ENCODE data around the gene SNX12.
A peak's percentile ranks its signal among the peaks of the same experiment; 100 is the strongest.

The SNX12 gene

GRCh38 chrX:71070531-71070930 lies 2.4 kb upstream of the SNX12 start:
- no peaks in the 10 kb centered on the region for H4K20me1 ChIP-seq (ENCODE audit: insufficient read depth, low read length)
- H3K9me3 ChIP-seq (replicated peaks; ENCODE audit: insufficient read depth, low read length) = no peaks in the 10 kb centered on the region
- H3K27ac ChIP-seq (ENCODE audit: low read length) = no peak overlapping the region
- no peak for TF ChIP-seq CTCF (IDR thresholded peaks at IDR 0.05; ENCODE audit: low read length)
- no peak for TF ChIP-seq EZH2phosphoT487 (IDR thresholded peaks at IDR 0.05; ENCODE audit: low read length)
- no peak for TF ChIP-seq EZH2 (optimal IDR thresholded peaks at IDR 0.05; ENCODE audit: low read depth, low read length)
- no peak overlapping the region for H3K9ac ChIP-seq (ENCODE audit: low read length)
- no peak overlapping the region for H2AFZ ChIP-seq (ENCODE audit: low read length)
- no peak overlapping the region for H3K4me2 ChIP-seq (ENCODE audit: low read depth, low read length)
- no peaks in the 10 kb centered on the region for H3K27me3 ChIP-seq (replicated peaks; ENCODE audit: insufficient read depth, low read length)
- peaks cover 24% of the 10 kb centered on the region for H3K79me2 ChIP-seq (ENCODE audit: low read length)
- no peaks in the 10 kb centered on the region for H3K9me2 ChIP-seq (replicated peaks; ENCODE audit: insufficient read depth, low read length)
- 0 out of 2 replicates have a peak, but pooled peaks cover 5% of the 10 kb centered on the region for H3K4me1 ChIP-seq (ENCODE audit: low read length)
- peaks cover 4% of the 10 kb centered on the region; the same call in 1 of the 2 replicates for H3F3A ChIP-seq (ENCODE audit: insufficient read depth, low read length)
- H3K36me3 ChIP-seq (replicated peaks; ENCODE audit: insufficient read depth, low read length) = no peaks in the 10 kb centered on the region
- H3K4me3 ChIP-seq (ENCODE audit: low read length) = no peak overlapping the region
- DNase-seq = no peak

GRCh38 chrX:71067712-71068043 lies 456 bp downstream of the SNX12 start:
- no peaks in the 10 kb centered on the region for H3K9me2 ChIP-seq (replicated peaks; ENCODE audit: insufficient read depth, low read length)
- H4K20me1 ChIP-seq (ENCODE audit: insufficient read depth, low read length) = no peaks in the 10 kb centered on the region
- peaks cover 4% of the 10 kb centered on the region; the same call in 1 of the 2 replicates for H3F3A ChIP-seq (ENCODE audit: insufficient read depth, low read length)
- no peak for DNase-seq
- peak overlapping the region; percentile 62 for H3K9ac ChIP-seq (ENCODE audit: low read length)
- no peaks in the 10 kb centered on the region for H3K9me3 ChIP-seq (replicated peaks; ENCODE audit: insufficient read depth, low read length)
- no peaks in the 10 kb centered on the region for H3K36me3 ChIP-seq (replicated peaks; ENCODE audit: insufficient read depth, low read length)
- peak overlapping the region; percentile 85 for H3K4me3 ChIP-seq (ENCODE audit: low read length)
- TF ChIP-seq EZH2phosphoT487 (IDR thresholded peaks at IDR 0.05; ENCODE audit: low read length) (no peak), EZH2 (optimal IDR thresholded peaks at IDR 0.05; ENCODE audit: low read depth, low read length) (no peak), CTCF (IDR thresholded peaks at IDR 0.05; ENCODE audit: low read length) (no peak)
- H3K27ac ChIP-seq (ENCODE audit: low read length) = peak overlapping the region; percentile 54; the same call in 1 of the 2 replicates
- H2AFZ ChIP-seq (ENCODE audit: low read length) = peak overlapping the region; percentile 58
- H3K79me2 ChIP-seq (ENCODE audit: low read length) = peaks cover 33% of the 10 kb centered on the region
- no peaks in the 10 kb centered on the region for H3K27me3 ChIP-seq (replicated peaks; ENCODE audit: insufficient read depth, low read length)
- peak overlapping the region; percentile 59; the same call in 1 of the 2 replicates for H3K4me2 ChIP-seq (ENCODE audit: low read depth, low read length)
- H3K4me1 ChIP-seq (ENCODE audit: low read length) = 0 out of 2 replicates have a peak, but pooled peaks cover 5% of the 10 kb centered on the region

- Histone ChIP-seq H4K20me1 (ENCODE audit: insufficient read depth, low read length) (no peaks in the 10 kb centered on the region), H3K27ac (ENCODE audit: low read length) (no peak overlapping the region), H2AFZ (ENCODE audit: low read length) (no peak overlapping the region; the same call in 1 of the 2 replicates), H3K9me3 (replicated peaks; ENCODE audit: insufficient read depth, low read length) (no peaks in the 10 kb centered on the region), H3K4me3 (ENCODE audit: low read length) (peak overlapping the region; percentile 85), H3K9me2 (replicated peaks; ENCODE audit: insufficient read depth, low read length) (no peaks in the 10 kb centered on the region), H3K9ac (ENCODE audit: low read length) (peak overlapping the region; percentile 62; the same call in 1 of the 2 replicates), H3K4me2 (ENCODE audit: low read depth, low read length) (peak overlapping the region; percentile 59), H3K36me3 (replicated peaks; ENCODE audit: insufficient read depth, low read length) (no peaks in the 10 kb centered on the region), H3K27me3 (replicated peaks; ENCODE audit: insufficient read depth, low read length) (no peaks in the 10 kb centered on the region), H3K4me1 (ENCODE audit: low read length) (0 out of 2 replicates have a peak, but pooled peaks cover 5% of the 10 kb centered on the region), H3K79me2 (ENCODE audit: low read length) (peaks cover 33% of the 10 kb centered on the region), H3F3A (ENCODE audit: insufficient read depth, low read length) (peaks cover 4% of the 10 kb centered on the region; the same call in 1 of the 2 replicates)
- no peak for DNase-seq
- TF ChIP-seq CTCF (IDR thresholded peaks at IDR 0.05; ENCODE audit: low read length) (no peak), EZH2phosphoT487 (IDR thresholded peaks at IDR 0.05; ENCODE audit: low read length) (no peak), EZH2 (optimal IDR thresholded peaks at IDR 0.05; ENCODE audit: low read depth, low read length) (no peak)
Measured at GRCh38 chrX:71067089-71067488, 1.0 kb downstream of the SNX12 start.

Data from MM.1S (cell line).